GM18873 (cell line): Measurements from ENCODE around the gene IARS1.

Experiments
- ATAC-seq: cut with Tn5 transposase; IDR thresholded peaks from one replicate; pipeline ENCODE4 v1.9.1; 2021; ENCODE audit warnings: mild to moderate bottlenecking, moderate library complexity, moderate number of reproducible peaks; ENCODE audit not compliant: unreplicated experiment, low FRiP score

The IARS1 gene

DNA sequence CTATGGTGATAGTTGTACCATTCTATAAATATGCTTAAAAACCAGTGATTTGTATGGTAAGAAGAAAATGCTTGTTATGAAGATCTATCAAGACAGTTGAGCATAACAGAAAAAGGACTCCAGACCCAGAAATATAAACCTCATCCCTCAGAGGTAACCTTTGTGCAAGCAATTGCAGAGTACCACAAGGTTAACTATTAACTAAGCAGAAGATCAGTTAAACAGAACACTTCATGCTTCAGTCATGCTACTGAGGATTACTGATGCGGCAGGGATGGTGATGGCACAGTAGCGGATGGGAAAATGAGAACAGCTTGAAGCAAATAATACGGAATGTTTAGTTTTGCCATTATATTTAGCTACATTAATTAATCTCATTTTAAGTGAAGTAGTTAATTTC lies 45.5 kb downstream of the IARS1 start:
- ATAC-seq = no peak

DNA sequence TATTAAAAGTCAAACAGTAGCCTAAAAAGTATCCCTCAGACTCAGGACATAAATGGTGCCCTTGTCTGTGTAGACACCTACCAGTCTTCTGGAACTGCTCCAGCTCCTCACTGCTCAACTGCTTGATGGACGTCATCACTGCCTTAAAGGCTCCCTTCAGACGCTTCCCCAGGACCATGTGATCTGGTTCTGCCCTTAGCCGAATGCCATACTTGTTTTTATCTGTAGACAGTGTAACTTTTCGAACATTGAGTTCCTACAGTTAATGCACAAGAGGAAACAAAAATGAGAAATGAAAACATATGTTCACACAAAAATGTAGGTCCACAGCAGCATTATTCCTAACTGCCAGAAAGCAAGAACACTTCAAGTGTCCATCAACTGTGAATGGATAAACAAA lies 46.2 kb downstream of the IARS1 start:
- ATAC-seq = no peak

DNA sequence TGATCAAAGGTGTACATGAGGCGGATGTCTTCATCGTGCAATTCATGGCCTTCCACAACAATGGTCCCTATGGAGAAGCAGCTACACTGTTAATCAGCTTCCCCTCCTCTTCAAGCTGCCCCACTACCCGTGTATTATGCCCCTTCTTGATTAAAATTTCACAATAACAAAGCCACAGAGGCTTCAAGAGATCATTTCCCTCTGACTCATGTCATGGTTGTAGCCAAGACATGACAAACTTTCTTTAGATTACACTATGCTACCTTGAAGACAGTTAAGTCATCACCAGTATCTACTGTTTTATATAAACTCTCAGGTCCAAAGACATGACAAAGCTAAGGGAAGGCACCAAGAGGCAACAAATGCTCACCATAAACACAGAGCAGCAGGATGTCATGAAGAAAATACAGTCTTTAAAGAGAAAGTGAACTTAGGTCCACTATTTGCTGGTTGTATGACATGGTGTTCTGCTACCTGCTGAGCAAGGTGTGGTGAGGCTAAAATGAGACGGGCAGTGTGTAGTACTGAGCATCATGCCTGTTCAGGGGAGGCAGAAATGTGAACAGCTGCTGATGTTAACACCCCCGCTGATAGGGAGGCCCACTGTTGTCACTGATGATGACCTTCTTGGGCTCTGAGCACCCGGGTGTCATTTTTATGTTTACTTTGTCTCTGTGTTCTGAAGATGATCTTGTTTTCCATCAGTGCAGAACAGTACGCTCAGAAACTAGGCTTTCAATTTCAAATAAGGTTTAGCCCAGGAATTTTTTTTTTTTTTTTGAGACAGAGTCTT lies 48.3 kb downstream of the IARS1 start:
- no peak for ATAC-seq
